ENCODE results near the gene KIAA0319L.

Gene KIAA0319L

DNA sequence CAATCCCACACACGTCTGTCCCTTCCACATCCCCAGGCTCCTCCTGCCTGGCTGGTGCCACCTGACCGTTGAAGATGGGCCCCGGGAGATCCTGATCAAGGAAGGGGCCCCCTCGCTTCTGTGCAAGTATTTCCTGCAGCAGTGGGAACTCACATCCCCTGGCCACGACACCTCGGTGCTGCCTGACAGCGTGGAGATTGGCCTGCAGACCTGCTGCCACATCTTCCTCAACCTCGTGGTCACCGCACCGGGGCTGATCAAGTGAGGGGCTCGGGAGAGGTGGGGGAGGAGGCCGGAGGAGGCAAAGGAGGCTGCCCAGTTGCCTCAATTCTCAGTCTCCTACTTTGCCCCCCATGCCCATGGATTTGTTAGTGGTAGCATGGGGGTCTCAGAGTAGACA is 6.0 kb upstream of the KIAA0319L start:
- no peak for DNase-seq (ENCODE audit: low spot score)

DNA sequence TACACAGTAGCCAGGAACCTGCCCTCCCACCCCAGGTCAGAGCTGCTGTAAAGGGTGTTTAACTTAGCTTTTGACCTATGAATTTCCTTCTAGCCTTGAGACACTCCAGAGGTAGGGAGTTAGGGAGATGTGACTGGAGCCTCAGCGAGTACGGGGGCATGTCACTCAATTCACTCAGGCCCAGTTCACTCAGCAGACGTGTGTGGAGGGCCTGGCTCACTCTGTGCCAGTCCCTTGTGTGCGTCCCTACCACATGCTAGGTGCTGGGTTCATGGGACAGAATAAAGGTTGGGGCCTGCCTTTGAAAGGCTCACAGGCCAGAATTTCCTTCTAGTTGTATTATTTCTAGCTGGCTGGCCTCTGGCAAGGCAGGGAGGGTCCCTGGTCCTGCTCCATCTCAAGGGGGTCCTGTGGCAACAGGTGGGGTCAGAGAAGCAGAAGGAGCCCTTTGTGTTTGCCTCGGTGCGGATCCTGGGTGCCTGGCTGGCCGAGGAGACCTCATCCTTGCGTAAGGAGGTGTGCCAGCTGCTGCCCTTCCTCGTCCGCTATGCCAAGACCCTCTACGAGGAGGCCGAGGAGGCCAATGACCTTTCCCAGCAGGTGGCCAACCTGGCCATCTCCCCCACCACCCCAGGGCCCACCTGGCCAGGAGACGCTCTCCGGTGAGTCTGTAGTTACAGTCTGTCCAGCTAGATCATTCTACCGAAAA is 4.9 kb upstream of the KIAA0319L start:
- DNase-seq (ENCODE audit: low spot score) = no peak

DNA sequence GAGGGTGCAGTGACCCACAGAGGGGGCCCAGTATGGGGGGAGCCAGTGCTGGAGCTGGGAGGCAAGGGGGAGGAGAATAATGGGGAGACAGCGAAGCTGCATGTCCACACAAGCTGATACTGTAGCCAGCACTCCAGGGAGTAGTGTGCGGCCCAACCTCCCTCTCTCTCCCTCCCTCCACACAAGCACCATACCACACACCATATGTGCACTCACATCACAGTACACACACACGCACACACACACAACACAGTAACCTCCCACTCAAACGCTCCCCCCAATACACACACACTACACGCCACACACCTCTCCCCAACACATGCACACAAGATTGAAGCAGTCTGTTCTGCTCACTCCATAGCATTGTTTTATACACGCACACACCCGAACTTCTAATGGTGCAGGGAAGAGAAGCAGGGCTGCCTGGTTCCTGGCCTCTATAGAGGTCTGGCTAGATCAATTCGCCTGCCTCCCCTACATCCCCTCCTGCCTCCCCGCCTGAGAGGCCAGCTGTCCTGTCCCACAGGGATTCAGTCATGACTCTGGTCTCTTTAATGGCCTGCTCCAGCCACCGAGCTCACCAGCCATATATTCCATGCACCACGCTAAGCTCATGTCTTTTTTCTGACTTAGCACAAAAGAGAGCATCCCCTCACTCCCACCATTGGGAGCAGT is 4.2 kb upstream of the KIAA0319L start:
- DNase-seq (ENCODE audit: low spot score) = no peak

DNA sequence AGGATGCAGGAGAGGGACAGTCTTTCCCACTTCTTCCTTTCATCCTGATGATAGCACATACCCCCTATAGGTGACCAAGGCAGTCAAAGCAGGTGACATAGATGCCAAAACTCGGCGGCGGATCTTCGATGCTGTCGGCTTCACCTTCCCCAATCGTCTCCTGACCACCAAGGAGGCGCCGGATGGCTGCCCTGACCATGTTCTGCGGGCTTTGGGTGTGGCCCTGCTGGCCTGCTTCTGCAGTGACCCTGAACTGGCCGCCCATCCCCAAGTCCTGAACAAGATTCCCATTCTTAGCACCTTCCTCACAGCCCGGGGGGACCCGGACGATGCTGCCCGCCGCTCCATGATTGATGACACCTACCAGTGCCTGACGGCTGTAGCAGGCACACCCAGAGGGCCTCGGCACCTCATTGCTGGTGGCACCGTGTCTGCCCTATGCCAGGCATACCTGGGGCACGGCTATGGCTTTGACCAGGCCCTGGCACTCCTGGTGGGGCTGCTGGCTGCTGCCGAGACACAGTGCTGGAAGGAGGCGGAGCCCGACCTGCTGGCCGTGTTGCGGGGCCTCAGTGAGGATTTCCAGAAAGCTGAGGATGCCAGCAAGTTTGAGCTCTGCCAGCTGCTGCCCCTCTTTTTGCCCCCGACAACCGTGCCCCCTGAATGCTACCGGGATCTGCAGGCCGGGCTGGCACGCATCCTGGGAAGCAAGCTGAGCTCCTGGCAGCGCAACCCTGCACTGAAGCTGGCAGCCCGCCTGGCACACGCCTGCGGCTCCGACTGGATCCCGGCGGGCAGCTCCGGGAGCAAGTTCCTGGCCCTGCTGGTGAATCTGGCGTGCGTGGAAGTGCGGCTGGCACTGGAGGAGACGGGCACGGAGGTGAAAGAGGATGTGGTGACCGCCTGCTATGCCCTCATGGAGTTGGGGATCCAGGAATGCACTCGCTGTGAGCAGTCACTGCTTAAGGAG is 3.3 kb upstream of the KIAA0319L start:
- no peak for DNase-seq (ENCODE audit: low spot score)

DNA sequence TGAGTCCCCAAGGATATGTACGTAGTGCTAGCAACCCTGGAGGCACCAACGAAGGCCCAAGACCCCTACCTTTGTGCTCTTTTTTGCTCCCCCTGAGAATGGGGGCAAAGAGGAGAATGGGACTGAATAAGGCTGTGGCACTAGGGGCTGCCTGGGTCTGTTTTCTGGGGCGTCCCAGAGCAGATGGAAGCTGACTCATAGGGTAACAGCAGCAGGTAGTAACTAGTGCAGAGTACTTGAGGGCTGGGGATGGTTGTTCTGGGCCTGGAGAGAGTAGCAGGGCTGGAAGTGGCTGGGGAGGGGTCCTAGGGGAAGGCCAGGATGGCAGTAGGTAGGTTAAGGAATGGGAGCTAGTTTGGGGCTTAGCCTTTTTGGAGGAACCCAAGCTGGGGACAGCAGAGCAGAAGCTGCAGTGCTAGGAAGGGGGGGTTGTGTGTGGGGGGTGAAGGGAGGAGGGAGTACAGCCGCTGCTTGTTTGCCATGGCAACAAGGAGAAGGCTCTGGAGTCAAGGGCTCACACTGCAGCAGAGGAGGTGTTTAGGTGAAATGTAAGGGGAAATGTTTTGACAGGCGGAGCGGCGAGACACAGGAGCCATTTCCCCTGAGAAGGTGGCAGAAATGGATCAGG is 2.2 kb upstream of the KIAA0319L start:
- DNase-seq (ENCODE audit: low spot score) = no peak

DNA sequence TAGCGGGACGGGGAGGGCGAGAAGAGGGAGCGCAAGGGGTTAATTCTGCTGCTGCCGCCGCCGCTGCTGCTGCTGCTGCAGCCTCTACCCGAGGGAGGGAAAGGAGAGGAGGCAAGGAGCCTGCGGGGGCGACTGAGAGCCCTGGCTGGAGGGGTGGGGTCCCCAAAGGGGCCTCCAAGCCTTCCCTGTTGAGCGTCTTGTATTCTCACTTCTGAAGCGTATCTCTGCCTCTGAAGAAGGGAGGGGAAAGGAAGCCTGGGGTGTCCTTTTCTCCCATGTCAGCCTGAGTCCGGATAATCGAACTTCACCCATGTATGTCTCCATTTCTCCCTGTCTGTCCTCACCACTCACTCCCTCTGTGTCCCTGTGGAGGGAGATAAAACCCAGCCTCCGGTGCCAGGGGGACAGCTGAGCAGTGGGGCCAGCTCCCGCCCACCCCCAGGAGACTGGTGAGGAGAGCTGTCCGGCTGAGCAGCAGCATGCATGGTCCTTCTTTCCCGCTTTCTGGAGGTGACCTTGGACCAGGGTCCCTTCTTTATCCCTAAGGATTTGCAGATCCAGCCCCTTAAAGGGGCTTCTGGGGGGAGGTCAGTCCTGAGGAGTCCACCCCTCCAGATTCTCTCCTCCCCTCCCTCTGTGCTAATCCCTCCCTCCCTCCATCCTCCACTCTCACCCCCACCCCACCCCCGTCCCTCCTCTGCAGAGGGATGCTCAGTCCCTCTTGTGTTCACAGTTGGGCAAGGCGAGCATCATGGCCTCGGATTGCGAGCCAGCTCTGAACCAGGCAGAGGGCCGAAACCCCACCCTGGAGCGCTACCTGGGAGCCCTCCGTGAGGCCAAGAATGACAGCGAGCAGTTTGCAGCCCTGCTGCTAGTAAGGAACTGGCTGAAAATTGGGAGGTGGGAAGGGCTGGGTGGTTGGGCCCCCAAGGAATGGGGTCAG is 1.4 kb upstream of the KIAA0319L start:
- DNase-seq (ENCODE audit: low spot score) = no peak

DNA sequence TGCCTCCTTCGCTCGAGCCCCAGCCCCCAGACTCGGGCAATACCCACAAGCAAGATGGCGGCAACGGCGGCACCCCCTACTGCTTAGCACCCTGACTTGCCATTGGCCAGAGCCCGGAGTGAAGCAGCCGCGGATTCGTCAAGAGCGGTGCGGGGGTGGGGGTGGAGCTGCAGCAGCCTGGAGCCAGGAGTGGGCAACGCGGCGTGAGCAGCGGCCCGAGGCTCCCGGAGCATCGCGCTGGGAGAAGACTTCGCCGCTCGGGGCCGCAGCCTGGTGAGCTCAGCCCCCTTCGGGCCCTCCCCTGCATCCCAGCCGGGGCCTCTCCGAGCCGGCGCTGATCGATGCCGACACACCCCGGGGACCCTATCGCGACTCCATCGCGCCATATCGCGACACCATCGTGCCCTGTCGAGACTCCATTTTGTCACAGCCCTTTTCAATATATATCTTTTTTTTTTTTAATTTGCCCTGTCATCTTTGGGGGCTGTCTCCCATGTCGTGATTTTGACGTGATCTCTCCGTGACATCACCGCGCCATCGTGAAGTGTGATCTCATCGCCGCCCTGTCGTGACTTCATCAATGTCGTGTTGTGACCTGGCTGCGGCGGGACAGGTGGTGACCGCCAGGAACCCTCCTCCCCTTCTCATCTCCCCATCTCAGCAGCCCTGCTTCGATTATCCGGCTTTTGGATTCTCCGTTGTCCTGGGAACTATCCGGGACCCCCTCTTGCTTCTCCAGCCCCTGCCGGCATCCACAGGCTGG is 589 bp upstream of the KIAA0319L start, which contains the start of gene NCDN:
NCDN (plus strand) TSS at position 189 of the 763 bp plus-strand sequence; CDS start at position 581, 392 bp downstream.
- peak; percentile 95 for DNase-seq (ENCODE audit: low spot score)

DNA sequence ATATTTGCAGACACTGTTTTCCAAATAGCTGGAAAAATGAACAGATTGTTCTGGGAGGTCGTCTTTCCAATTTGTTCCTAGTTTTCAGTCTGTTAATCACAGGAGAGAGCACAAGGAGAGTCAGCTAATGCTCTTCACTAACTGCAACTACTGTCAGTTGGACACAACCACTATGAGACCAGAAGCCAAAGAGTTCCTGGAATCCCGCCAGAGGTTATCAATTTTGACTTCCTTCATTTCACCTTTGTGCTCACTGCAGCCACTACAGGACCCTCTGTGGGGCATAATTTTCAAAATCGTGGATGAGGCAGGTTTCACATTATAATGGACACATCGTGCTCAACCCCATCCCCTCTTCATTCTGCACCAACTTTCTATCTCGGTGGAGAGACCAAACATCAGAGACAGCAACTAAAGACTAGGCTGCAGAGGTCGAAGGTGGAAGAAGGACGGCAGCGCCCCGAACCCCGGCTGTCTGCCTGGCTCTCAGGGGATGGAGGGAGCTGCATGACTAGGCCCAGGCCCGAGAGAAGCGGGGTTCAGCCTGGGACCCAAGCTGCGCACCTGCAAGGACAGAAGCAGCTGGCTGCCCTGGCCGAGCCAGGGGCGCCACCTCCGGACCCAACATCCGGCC is 602 bp downstream of the KIAA0319L start:
- DNase-seq (ENCODE audit: low spot score) = no peak

DNA sequence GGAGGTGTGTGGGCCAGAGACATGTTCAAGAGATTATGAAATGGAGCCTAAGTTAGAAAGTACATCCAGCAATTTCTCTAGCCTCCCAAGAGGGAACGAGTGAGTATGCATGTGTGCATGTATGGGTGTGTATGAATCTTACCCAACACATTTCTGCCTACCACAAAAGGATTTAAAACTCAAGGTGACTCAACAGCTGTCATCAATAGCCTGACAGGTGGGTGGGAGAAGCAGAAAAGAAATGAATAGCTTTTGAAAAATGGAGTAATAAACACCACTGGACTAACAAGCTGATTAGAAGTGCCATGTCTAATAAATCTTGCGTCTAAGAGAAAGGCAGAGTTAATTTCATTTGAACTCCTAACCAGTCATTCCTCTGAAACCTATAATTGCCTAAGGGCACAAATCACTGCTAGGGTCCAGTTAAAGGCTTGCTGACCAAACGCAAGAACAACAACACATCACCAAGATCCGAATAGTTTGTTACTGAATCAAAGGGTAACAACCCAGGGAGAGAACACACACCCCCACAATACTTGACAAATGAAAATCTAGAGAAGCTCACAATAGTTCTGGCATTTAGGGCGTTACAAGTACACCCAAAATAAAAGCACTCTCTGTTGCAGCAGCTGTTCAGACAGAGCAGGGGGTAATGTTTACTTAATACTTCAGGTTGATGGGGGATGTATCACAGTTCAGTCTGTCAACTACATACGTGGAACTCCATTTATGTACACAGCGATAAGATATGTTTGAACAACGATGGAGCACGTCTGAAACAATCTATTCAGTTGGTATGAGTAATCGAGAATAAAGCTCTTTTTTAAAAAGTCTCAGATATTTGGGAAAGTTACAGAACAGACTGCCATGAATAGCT is 1.4 kb downstream of the KIAA0319L start:
- DNase-seq (ENCODE audit: low spot score) = no peak

DNA sequence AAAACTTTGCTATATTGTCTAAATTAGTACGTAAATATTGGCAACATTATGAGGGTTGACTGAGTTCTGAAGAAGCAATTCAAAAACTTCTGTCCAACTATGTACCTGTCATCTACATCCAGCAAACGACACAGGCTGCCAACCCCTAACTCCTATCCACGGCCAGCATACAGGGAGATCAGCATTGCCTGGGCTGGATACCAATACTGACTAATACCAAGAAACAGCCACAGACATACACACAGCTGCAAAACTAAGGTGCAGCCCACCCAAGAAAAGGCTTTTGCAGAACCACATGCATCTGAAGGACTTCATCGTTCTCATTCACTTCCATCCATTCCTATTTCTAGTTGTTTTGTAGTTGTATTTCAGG is 2.0 kb downstream of the KIAA0319L start:
- DNase-seq (ENCODE audit: low spot score) = no peak

DNA sequence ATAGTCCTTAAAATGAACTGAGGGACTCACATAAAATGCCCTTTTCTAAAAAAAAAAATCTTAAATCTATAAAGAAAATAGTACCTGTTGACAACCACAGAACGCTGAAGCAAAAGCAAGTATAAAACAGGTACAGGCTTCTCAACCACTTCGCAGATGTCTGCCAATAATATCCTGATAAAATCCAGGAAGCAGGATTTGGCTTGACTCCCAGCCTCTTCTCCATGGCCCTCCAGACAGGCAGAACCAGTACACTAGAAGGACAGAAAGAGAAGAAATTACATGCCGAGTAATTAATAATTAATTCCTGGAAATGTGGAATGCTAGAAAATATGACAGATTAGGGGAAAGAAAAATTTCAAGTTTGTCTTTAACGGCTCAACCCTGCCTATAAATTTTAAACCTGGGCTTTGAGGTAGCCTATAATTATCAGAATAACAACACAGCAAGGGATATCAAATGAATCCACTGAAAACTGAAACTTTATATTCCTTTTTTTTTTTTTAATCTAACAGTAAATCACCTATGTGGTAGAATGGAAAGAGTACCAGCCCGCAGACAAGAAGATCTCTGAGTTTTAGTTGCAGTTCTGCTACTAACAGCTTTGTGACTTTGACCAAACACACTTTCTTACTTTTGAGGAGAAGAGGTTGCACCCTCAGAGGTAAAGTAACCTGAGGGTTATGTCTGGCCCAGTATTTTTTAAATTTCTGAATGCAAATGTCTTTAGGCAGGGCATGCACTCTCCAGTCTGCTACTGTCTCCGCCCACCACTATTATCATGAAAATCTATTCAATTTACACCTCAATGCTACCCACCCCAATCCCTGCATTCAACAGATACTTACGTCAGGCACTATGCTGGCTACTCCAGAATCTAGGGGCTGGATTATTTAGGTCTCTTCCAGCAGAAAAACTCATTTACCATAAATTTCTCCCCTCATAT is 2.7 kb downstream of the KIAA0319L start:
- DNase-seq (ENCODE audit: low spot score) = no peak

DNA sequence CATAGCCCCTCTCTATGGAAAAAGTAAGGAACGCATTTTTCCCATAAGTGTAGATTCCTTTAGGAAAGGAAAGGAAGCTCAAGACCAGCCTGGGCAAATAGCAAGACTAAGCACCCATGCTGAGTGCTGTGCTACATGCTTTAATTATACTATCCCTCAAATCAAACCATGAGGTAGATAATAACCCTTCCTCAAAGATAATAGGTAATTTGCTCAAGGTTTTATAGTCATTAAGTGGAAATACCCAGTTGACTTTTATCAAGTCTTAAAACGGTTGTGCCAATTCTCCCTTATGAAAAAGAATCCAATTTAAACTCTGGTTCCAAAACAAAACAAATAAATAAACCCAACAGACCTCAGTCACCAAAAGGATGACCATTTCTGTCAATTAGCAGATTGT is 3.4 kb downstream of the KIAA0319L start:
- DNase-seq (ENCODE audit: low spot score) = no peak

DNA sequence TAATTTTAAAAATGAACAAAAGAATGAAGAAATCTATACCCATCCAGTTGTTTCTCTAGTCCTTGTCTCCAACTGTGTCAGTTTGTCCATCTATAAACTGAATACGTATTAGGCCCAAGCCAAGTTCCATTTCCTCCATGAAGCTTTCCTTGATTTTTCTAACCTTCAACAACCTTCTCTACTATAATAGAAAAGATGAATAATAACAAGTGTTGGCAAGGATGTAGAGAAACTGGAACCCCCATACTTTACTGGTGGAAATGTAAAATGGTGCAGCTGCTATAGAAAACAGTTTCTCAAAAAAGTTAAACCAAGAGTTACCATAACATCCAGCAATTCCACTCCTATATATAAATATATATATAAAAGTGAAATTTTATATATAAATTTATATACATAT is 10.6 kb downstream of the KIAA0319L start:
- no peak for DNase-seq (ENCODE audit: low spot score)

DNA sequence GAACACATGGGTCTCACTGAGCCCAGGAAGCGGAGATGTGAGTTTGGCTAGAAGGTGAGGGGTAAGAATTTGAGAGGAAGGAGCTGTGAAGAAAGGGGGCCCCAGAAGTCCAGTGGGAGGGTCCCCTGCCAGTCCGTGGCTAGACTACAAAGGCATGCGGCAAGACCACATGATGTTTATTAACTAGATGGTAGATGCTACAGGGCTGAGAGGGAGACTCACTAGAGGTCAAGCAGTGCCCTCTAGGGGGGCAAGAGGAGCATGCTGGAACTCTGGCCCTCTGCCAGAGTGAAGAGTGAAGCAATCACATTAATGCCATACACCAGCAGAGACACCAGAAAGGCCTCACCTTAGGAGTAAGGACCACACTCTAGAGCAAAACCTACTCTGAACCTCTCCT is 12.2 kb downstream of the KIAA0319L start:
- DNase-seq (ENCODE audit: low spot score) = peak; percentile 26

DNA sequence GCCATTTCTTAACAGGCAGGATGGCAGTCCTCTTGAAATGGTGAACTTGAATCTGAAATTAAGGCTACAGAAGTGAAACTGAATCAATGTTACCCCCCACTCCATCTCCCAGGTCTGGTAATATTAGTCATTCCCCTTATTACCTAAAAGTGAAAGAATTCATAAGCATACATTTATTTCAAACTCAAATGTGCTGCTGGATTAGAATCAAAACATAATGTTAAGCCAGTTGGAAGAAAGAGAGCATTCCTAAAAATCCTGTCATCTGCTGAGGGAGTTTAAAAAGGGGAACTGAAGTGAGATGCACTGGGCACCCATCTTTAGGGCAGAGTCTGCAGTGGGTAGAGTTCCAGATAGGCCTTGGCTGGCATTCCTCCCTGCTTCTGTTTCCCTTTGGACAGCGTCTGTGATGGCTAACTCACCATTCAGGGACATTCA is 17.4 kb downstream of the KIAA0319L start:
- DNase-seq (ENCODE audit: low spot score) = no peak

DNA sequence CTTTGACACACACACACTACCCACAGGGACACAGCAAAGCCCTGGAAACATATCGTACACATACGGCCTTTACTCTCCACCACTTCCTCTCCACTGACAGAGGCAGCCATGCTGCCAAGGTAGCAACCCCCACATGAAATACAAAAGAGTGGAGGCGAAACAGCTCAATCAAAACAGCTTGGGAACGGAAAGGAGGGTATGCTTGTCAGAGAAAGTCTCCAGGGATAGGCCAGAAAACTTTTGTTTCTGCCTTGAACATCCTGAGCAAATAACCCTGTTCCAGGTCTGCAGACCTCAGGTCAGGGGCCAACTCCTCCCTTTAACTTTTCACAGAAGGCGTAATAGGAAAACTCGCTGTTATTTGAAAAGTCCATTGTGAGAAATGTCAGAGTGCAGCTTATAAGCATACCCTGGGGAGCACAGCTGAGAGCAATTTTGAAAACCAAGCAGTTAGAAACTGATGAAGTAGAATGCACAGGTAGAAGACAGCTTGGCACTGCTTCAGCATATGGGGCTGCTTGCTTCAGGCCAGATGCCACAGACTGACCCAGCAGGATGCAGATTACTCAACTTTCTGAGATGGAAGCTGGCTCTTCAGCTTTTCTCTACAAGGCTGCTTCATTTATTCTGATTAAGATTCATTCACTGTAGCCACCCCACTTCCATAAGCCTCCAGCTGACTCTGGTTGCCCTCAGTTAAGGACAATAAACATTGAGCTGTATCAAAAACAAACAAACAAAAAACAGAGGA is 18.0 kb downstream of the KIAA0319L start:
- no peak for DNase-seq (ENCODE audit: low spot score)

DNA sequence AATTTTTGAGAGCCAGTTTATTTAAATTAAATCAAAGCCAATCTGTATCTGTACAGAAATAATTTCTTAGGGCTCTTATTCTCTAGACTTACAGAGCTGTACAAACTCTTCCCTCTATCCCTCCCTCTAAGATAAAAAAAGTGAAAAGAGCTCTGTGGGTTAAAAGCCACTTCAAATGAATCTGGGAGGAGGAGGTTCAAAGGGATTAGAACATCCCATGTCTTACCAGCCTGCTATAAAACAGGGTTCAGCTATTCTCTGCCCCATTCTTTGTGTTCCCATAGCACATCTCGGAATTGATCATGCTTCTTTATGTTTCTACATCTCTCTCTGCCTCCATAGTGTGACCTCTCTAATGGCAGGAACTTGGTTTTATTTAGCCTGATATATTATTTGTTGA is 19.4 kb downstream of the KIAA0319L start:
- DNase-seq (ENCODE audit: low spot score) = no peak
